C4-2B (cell line): ENCODE results near the gene BSN.

Experiments used
- CTCF ChIP-seq: fragments of 450-650 bp; conservative IDR thresholded peaks from 2 replicates; pipeline ENCODE4 v1.5.1; 2017; ENCODE audit warnings: mild to moderate bottlenecking
- ZFX ChIP-seq: fragments of 450-650 bp; IDR thresholded peaks from 2 replicates; pipeline ENCODE4 v1.6.1; 2017

- TF ChIP-seq CTCF (no peak), ZFX (no peak)
Observed at GRCh38 chr3:49629866-49630265, 75.6 kb downstream of the BSN start.
